Activated CD8-positive, alpha-beta T cell treated with anti-CD3 and anti-CD28 coated beads for 36 hours (primary cell): ENCODE measurements around the gene UNC5CL. TPM values are rescaled to one million over a fixed set of nuclear protein-coding genes. Genes with fewer than 3 reads are reported as not detected.
"Not testable (repeated sequence)": the region's sequence is repeated elsewhere in the genome, so short reads cannot be mapped to it uniquely, and the experiment has no call there.

ENCODE experiments used
- ATAC-seq: fragments of 200-7000 bp; cut with Tn5 transposase; one replicate; pipeline ENCODE4 v1.10.0; 2021; ENCODE audit warnings: mild to moderate bottlenecking, moderate library complexity
- CTCF ChIA-PET: fragments of 350-600 bp; sonication (Branson Sonifier 250); formaldehyde crosslinking; loops from one replicate; lab custom pipeline; 2021; ENCODE audit warnings: antibody characterized with exemption; lab: Charles Lee
- POLR2A ChIA-PET: fragments of 350-600 bp; sonication (Branson Sonifier 250); formaldehyde crosslinking; loops from one replicate; lab custom pipeline; 2021; ENCODE audit warnings: antibody characterized with exemption; lab: Charles Lee
- DNase-seq: peaks from one replicate; pipeline ENCODE4 v3.0.0-alpha.2; 2020
- H3K27ac Mint-ChIP-seq: one replicate; pipeline ENCODE4 v1.8.0; 2021; ENCODE audit warnings: mild to moderate bottlenecking, mixed read lengths
- H3K27me3 Mint-ChIP-seq: one replicate; pipeline ENCODE4 v1.8.0; 2021; ENCODE audit warnings: mixed read lengths
- H3K36me3 Mint-ChIP-seq: one replicate; pipeline ENCODE4 v1.8.0; 2021; ENCODE audit warnings: low read depth, mixed read lengths
- H3K4me1 Mint-ChIP-seq: one replicate; pipeline ENCODE4 v1.8.0; 2021; ENCODE audit warnings: low read depth, mixed read lengths
- H3K4me3 Mint-ChIP-seq: one replicate; pipeline ENCODE4 v1.8.0; 2021; ENCODE audit warnings: mild to moderate bottlenecking, moderate library complexity, mixed read lengths
- H3K9me3 Mint-ChIP-seq: one replicate; pipeline ENCODE4 v1.8.0; 2021; ENCODE audit warnings: mixed read lengths
- CTCF ChIP-seq: fragments of 200-600 bp; IDR thresholded peaks from one replicate; pipeline ENCODE4 v1.8.0; 2022; ENCODE audit warnings: antibody characterized with exemption, mild to moderate bottlenecking
- intact Hi-C: fragments of 100-400 bp; cut with micrococcal nuclease; formaldehyde crosslinking; loops from one replicate; pipeline ENCODE4 v1.10.0; 2022
- total RNA-seq, 2 experiments: library from RNA; stranded (reverse); gene quantifications; one replicate each; pipeline ENCODE4 v1.2.3, GENCODE V29; 2021

UNC5CL gene
- total RNA-seq, 2 experiments from 2014 or later = 2.3 to 2.6 TPM

- Mint-ChIP-seq H3K27ac (no peak overlapping the region), H3K36me3 (no peaks in the 10 kb centered on the region), H3K27me3 (no peaks in the 10 kb centered on the region), H3K4me3 (no peak overlapping the region), H3K4me1 (no peaks in the 10 kb centered on the region), H3K9me3 (no peaks in the 10 kb centered on the region)
- TF ChIP-seq CTCF = no peak
- intact Hi-C loops = no loop called here
- POLR2A ChIA-PET = interaction anchor here (1.0 kb wide), 1 partner anchor 49 kb away, joined by 3 read pairs; no protein-coding TSS in a partner anchor
- DNase-seq = no peak
- CTCF ChIA-PET = interaction anchor here (0.9 to 3.7 kb wide), 3 partner anchors 13 to 25 kb away, joined by 3 to 23 read pairs (median 4); partner anchors contain the start of gene UNC5CL
- ATAC-seq = no peak
These were observed 24.2 kb downstream of the UNC5CL start for GRCh38 chr6:41014780-41015179.

- H3K27me3 Mint-ChIP-seq = no peaks in the 10 kb centered on the region
- DNase-seq = no peak
- CTCF ChIA-PET = interaction anchor here (0.7 to 3.7 kb wide), 4 partner anchors 14 to 1783 kb away, joined by 3 to 23 read pairs (median 4); partner anchors contain the start of gene UNC5CL
- no peak for ATAC-seq
- H3K9me3 Mint-ChIP-seq = no peaks in the 10 kb centered on the region
- no peaks in the 10 kb centered on the region for H3K4me1 Mint-ChIP-seq
- POLR2A ChIA-PET = no interaction called here
- no peak for TF ChIP-seq CTCF
- H3K4me3 Mint-ChIP-seq = no peak overlapping the region
- intact Hi-C loops = no loop called here
- no peaks in the 10 kb centered on the region for H3K36me3 Mint-ChIP-seq
- no peak overlapping the region for H3K27ac Mint-ChIP-seq
These were observed 25.4 kb downstream of the UNC5CL start for GRCh38 chr6:41013466-41014153.

- H3K27me3 Mint-ChIP-seq = no peaks in the 10 kb centered on the region
- H3K4me3 Mint-ChIP-seq = no peak overlapping the region
- ChIA-PET POLR2A (no interaction called here), CTCF (interaction anchor here (1.5 to 3.7 kb wide), 2 partner anchors 15 to 16 kb away, joined by 3 to 23 read pairs; no protein-coding TSS in a partner anchor)
- ATAC-seq (no peak), DNase-seq (no peak)
- H3K36me3 Mint-ChIP-seq = no peaks in the 10 kb centered on the region
- no peaks in the 10 kb centered on the region for H3K9me3 Mint-ChIP-seq
- no peaks in the 10 kb centered on the region for H3K4me1 Mint-ChIP-seq
- intact Hi-C loops = no loop called here
- H3K27ac Mint-ChIP-seq = no peak overlapping the region
- TF ChIP-seq CTCF = no peak
These were observed 27.3 kb downstream of the UNC5CL start for GRCh38 chr6:41011673-41012072.

- POLR2A ChIA-PET = no interaction called here
- no peak overlapping the region for H3K27ac Mint-ChIP-seq
- no peak overlapping the region for H3K4me3 Mint-ChIP-seq
- DNase-seq (no peak), ATAC-seq (no peak)
- TF ChIP-seq CTCF = no peak
- CTCF ChIA-PET = interaction anchor here (0.8 to 2.3 kb wide), 5 partner anchors 8 to 20 kb away, joined by 3 to 10 read pairs (median 4); no protein-coding TSS in a partner anchor
- no peaks in the 10 kb centered on the region for H3K4me1 Mint-ChIP-seq
- intact Hi-C loops = no loop called here
- H3K36me3 Mint-ChIP-seq = no peaks in the 10 kb centered on the region
- peaks cover 2% of the 10 kb centered on the region for H3K27me3 Mint-ChIP-seq
- H3K9me3 Mint-ChIP-seq = no peaks in the 10 kb centered on the region
These were observed 29.4 kb downstream of the UNC5CL start for GRCh38 chr6:41009669-41010068.

- ChIA-PET POLR2A (no interaction called here), CTCF (interaction anchor here (1.0 to 2.3 kb wide), 3 partner anchors 18 to 34 kb away, joined by 3 to 10 read pairs (median 3); partner anchors contain the start of gene TSPO2)
- intact Hi-C loops = no loop called here
- Mint-ChIP-seq H3K4me1 (no peaks in the 10 kb centered on the region), H3K9me3 (no peaks in the 10 kb centered on the region), H3K4me3 (no peak overlapping the region), H3K27me3 (peaks cover 2% of the 10 kb centered on the region), H3K27ac (no peak overlapping the region), H3K36me3 (no peaks in the 10 kb centered on the region)
- ATAC-seq (no peak), DNase-seq (no peak)
- TF ChIP-seq CTCF = no peak
These were observed 31.0 kb downstream of the UNC5CL start for GRCh38 chr6:41008011-41008410.

- POLR2A ChIA-PET, intact Hi-C loops, H3K4me1 Mint-ChIP-seq, H3K36me3 Mint-ChIP-seq, H3K27me3 Mint-ChIP-seq, H3K9me3 Mint-ChIP-seq, H3K27ac Mint-ChIP-seq, H3K4me3 Mint-ChIP-seq, DNase-seq, ATAC-seq: not testable (repeated sequence)
- CTCF ChIA-PET = interaction anchor here (1.0 kb wide), 2 partner anchors 12 to 58 kb away, joined by 3 read pairs; no protein-coding TSS in a partner anchor
These were observed 32.0 kb downstream of the UNC5CL start for GRCh38 chr6:41006980-41007379.
